Naive thymus-derived CD4-positive, alpha-beta T cell (primary cell): Measurements from ENCODE around the gene MAP3K15. TPM values are rescaled to one million over a fixed set of nuclear protein-coding genes. Genes with fewer than 3 reads are reported as not detected.
A peak's percentile ranks its signal among the peaks of the same experiment; 100 is the strongest.

Source experiments
- ATAC-seq: fragments of 150-1000 bp; cut with Tn5 transposase; 2 replicates; pipeline ENCODE4 v1.10.0; 2021; ENCODE audit warnings: mild to moderate bottlenecking, moderate library complexity
- CTCF ChIA-PET: fragments of 350-600 bp; sonication (Branson Sonifier 250); formaldehyde crosslinking; loops from one replicate; lab custom pipeline; 2021; ENCODE audit warnings: antibody characterized with exemption; lab: Charles Lee
- POLR2A ChIA-PET: fragments of 350-600 bp; sonication (Branson Sonifier 250); formaldehyde crosslinking; loops from one replicate; lab custom pipeline; 2021; ENCODE audit warnings: antibody characterized with exemption, inconsistent platforms; lab: Charles Lee
- DNase-seq, 9 donors: peaks; one replicate each; pipeline versions ENCODE4 v3.0.0 to v3.0.0-alpha.2; 2020 to 2022; ENCODE audit warnings: mixed read lengths in 1 of 9
- H3K27ac ChIP-seq: one replicate; pipeline ENCODE4 v1.7.0; 2013; ENCODE audit warnings: mild to moderate bottlenecking, low read depth, low read length, moderate library complexity
- H3K27me3 ChIP-seq, 2 donors: one replicate each; pipeline ENCODE4 v1.7.0; 2013; ENCODE audit warnings: low read length in 2 of 2, mild to moderate bottlenecking in 2 of 2, moderate library complexity in 2 of 2; ENCODE audit not compliant: control insufficient read depth in 2 of 2, insufficient read depth in 2 of 2
- H3K36me3 ChIP-seq, 3 experiments: 1 replicate in 2 of 3; 2 replicates in 1 of 3; pipeline ENCODE4 v1.7.0; 2013; ENCODE audit warnings: low read length in 3 of 3, mild to moderate bottlenecking in 3 of 3, moderate library complexity in 1 of 3; ENCODE audit not compliant: insufficient read depth in 3 of 3, control insufficient read depth in 2 of 3
- H3K4me1 ChIP-seq, 2 donors: one replicate each; pipeline ENCODE4 v1.7.0; 2013; ENCODE audit warnings: low read length in 2 of 2, mild to moderate bottlenecking in 2 of 2, moderate library complexity in 1 of 2; ENCODE audit not compliant: control insufficient read depth in 2 of 2, insufficient read depth in 2 of 2
- H3K4me3 ChIP-seq: 2 replicates; pipeline ENCODE4 v1.7.0; 2013; ENCODE audit warnings: mild to moderate bottlenecking, low read length
- H3K9me3 ChIP-seq, 3 experiments: 1 replicate in 2 of 3; 2 replicates in 1 of 3; pipeline ENCODE4 v1.7.0; 2013; ENCODE audit warnings: low read length in 3 of 3; ENCODE audit not compliant: control insufficient read depth in 2 of 3
- H3K27ac Mint-ChIP-seq, 9 donors: one replicate each; pipeline ENCODE4 v1.8.0; 2020 to 2022; ENCODE audit warnings: mixed read lengths in 9 of 9, mild to moderate bottlenecking in 8 of 9, moderate library complexity in 5 of 9, inconsistent platforms in 2 of 9
- H3K27me3 Mint-ChIP-seq, 5 donors: one replicate each; pipeline ENCODE4 v1.8.0; 2021 to 2022; ENCODE audit warnings: mixed read lengths in 5 of 5, mild to moderate bottlenecking in 1 of 5
- H3K36me3 Mint-ChIP-seq, 5 donors: one replicate each; pipeline ENCODE4 v1.8.0; 2020 to 2022; ENCODE audit warnings: mixed read lengths in 5 of 5, mild to moderate bottlenecking in 3 of 5, inconsistent platforms in 1 of 5
- H3K4me1 Mint-ChIP-seq, 7 donors: one replicate each; pipeline ENCODE4 v1.8.0; 2020 to 2022; ENCODE audit warnings: mixed read lengths in 7 of 7, mild to moderate bottlenecking in 3 of 7, inconsistent platforms in 1 of 7
- H3K4me3 Mint-ChIP-seq, 10 donors: one replicate each; pipeline ENCODE4 v1.8.0; 2020 to 2022; ENCODE audit warnings: mild to moderate bottlenecking in 10 of 10, mixed read lengths in 10 of 10, moderate library complexity in 6 of 10, inconsistent platforms in 2 of 10
- H3K9me3 Mint-ChIP-seq, 11 donors: one replicate each; pipeline ENCODE4 v1.8.0; 2020 to 2022; ENCODE audit warnings: mixed read lengths in 11 of 11, mild to moderate bottlenecking in 4 of 11, inconsistent platforms in 1 of 11, moderate library complexity in 1 of 11
- intact Hi-C, 2 donors: fragments of 100-400 bp; cut with micrococcal nuclease; formaldehyde crosslinking; loops; one replicate each; pipeline ENCODE4 v1.15.1; 2023
- polyA plus RNA-seq, 2 donors: library from polyadenylated mRNA; unstranded; fragments of 300-500 nt; fragmentation: Illumina TruSeq; gene quantifications; one replicate each; pipeline ENCODE4 v1.2.3, GENCODE V29; 2021
- total RNA-seq, 6 experiments: library from RNA in 5 of 6; stranded (reverse) in 5 of 6; gene quantifications; 1 replicate in 5 of 6; 2 replicates in 1 of 6; pipeline ENCODE4 v1.2.3 and lab custom pipeline; 2021 to 2026

MAP3K15 gene, protein sequence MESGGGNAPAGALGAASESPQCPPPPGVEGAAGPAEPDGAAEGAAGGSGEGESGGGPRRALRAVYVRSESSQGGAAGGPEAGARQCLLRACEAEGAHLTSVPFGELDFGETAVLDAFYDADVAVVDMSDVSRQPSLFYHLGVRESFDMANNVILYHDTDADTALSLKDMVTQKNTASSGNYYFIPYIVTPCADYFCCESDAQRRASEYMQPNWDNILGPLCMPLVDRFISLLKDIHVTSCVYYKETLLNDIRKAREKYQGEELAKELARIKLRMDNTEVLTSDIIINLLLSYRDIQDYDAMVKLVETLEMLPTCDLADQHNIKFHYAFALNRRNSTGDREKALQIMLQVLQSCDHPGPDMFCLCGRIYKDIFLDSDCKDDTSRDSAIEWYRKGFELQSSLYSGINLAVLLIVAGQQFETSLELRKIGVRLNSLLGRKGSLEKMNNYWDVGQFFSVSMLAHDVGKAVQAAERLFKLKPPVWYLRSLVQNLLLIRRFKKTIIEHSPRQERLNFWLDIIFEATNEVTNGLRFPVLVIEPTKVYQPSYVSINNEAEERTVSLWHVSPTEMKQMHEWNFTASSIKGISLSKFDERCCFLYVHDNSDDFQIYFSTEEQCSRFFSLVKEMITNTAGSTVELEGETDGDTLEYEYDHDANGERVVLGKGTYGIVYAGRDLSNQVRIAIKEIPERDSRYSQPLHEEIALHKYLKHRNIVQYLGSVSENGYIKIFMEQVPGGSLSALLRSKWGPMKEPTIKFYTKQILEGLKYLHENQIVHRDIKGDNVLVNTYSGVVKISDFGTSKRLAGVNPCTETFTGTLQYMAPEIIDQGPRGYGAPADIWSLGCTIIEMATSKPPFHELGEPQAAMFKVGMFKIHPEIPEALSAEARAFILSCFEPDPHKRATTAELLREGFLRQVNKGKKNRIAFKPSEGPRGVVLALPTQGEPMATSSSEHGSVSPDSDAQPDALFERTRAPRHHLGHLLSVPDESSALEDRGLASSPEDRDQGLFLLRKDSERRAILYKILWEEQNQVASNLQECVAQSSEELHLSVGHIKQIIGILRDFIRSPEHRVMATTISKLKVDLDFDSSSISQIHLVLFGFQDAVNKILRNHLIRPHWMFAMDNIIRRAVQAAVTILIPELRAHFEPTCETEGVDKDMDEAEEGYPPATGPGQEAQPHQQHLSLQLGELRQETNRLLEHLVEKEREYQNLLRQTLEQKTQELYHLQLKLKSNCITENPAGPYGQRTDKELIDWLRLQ (N-terminal part only)
- total RNA-seq (under 1 TPM in 1 of 5 experiments, not detected in 4; 0.10 TPM), polyA plus RNA-seq (under 1 TPM in 1 of 2 donors, not detected in 1; 0.04 TPM), total RNA-seq (lab: John Stamatoyannopoulos, UW) (not detected)

- peak within 1 kb of the TSS; percentile 27 to 72 (median 59) for H3K4me3 Mint-ChIP-seq
- intact Hi-C loops = loop anchor here (1.0 to 10.0 kb wide), 3 partner anchors 143 to 840 kb away; partner anchors contain the start of gene RS1 (in 1 of the 2)
- no peak within 1 kb of the TSS for H3K27ac ChIP-seq
- H3K4me1 Mint-ChIP-seq = peaks cover 0 to 7% (median 0%) of the 10 kb centered on the region in 7 donors
- H3K9me3 ChIP-seq = no peaks in the 10 kb centered on the region
- H3K36me3 Mint-ChIP-seq = no peaks in the 10 kb centered on the region
- H3K36me3 ChIP-seq = no peaks in the 10 kb centered on the region
- ChIA-PET CTCF (no interaction called here), POLR2A (no interaction called here)
- ATAC-seq (peak; percentile 57), DNase-seq (peak in 3 of 9 donors; percentile 7 to 33 (median 9))
- H3K4me3 ChIP-seq = no peak within 1 kb of the TSS
- peaks cover 0 to 14% (median 2%) of the 10 kb centered on the region in 11 donors for H3K9me3 Mint-ChIP-seq
- H3K27ac Mint-ChIP-seq = no peak within 1 kb of the TSS
- no peaks in the 10 kb centered on the region for H3K27me3 ChIP-seq
- peaks cover 4 to 37% (median 25%) of the 10 kb centered on the region in 5 donors for H3K27me3 Mint-ChIP-seq
- H3K4me1 ChIP-seq = no peaks in the 10 kb centered on the region
Observed at GRCh38 chrX:19514791-19515614, at the start of gene MAP3K15. Gene MAP3K15 (minus strand): TSS chrX:19515508. CDS start chrX:19515261, 247 bp downstream.

DNA sequence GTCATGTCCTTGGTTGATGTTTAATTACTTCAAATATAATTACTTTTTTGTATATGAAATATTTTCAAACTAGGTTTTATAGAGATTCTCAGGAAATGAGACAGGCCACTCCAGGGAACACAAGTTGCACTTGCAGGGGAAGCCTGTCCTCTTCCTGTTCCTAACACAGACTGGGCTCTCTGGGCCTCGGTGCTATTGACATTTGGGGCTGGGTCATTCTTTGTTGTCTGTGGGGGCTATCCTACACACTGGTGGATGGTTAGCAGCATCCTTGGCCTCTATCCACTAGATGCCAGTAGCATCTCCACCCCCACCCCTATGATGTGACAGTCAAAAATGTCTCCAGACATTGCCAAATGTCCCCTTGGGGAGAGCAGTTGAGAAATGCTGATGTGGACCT lies 49.3 kb upstream of the MAP3K15 start:
- H3K4me3 ChIP-seq = no peak overlapping the region
- no peaks in the 10 kb centered on the region for H3K4me1 ChIP-seq
- Mint-ChIP-seq H3K27me3 (no peaks in the 10 kb centered on the region), H3K9me3 (no peaks in the 10 kb centered on the region), H3K27ac (peak overlapping the region in 3 of 9 donors; percentile 23 to 47 (median 28)), H3K4me3 (no peak overlapping the region), H3K4me1 (peaks cover 0 to 27% (median 0%) of the 10 kb centered on the region in 7 donors), H3K36me3 (peaks cover 0 to 11% (median 4%) of the 10 kb centered on the region in 5 donors)
- DNase-seq (no peak), ATAC-seq (no peak)
- no peak overlapping the region for H3K27ac ChIP-seq
- POLR2A ChIA-PET = no interaction called here
- H3K36me3 ChIP-seq = peaks cover 0 to 33% (median 3%) of the 10 kb centered on the region in 3 experiments
- CTCF ChIA-PET = no interaction called here
- H3K9me3 ChIP-seq = no peaks in the 10 kb centered on the region
- intact Hi-C loops = loop anchor here in 1 of 2 donors (10.0 kb wide), 1 partner anchor 500 kb away; no protein-coding TSS in a partner anchor
- no peaks in the 10 kb centered on the region for H3K27me3 ChIP-seq

- Mint-ChIP-seq H3K27ac (peak overlapping the region in 1 of 9 donors; percentile 52), H3K27me3 (no peaks in the 10 kb centered on the region), H3K9me3 (no peaks in the 10 kb centered on the region), H3K36me3 (peaks cover 0 to 10% (median 4%) of the 10 kb centered on the region in 5 donors), H3K4me1 (peaks cover 0 to 27% (median 0%) of the 10 kb centered on the region in 7 donors), H3K4me3 (no peak overlapping the region)
- CTCF ChIA-PET = interaction anchor here (0.7 kb wide), 1 partner anchor 293 kb away, joined by 3 read pairs; no protein-coding TSS in a partner anchor
- no peaks in the 10 kb centered on the region for H3K9me3 ChIP-seq
- intact Hi-C loops = loop anchor here in 1 of 2 donors (10.0 kb wide), 1 partner anchor 501 kb away; no protein-coding TSS in a partner anchor
- H3K4me1 ChIP-seq = no peaks in the 10 kb centered on the region
- H3K27me3 ChIP-seq = no peaks in the 10 kb centered on the region
- peaks cover 0 to 24% (median 3%) of the 10 kb centered on the region in 3 experiments for H3K36me3 ChIP-seq
- no peak overlapping the region for H3K27ac ChIP-seq
- POLR2A ChIA-PET = no interaction called here
- H3K4me3 ChIP-seq = no peak overlapping the region
- DNase-seq (no peak), ATAC-seq (no peak)
Observed at GRCh38 chrX:19563746-19564145, 48.4 kb upstream of the MAP3K15 start.

- H3K27me3 ChIP-seq = no peaks in the 10 kb centered on the region
- H3K36me3 ChIP-seq = peaks cover 0 to 20% (median 3%) of the 10 kb centered on the region in 3 experiments
- ChIA-PET POLR2A (no interaction called here), CTCF (interaction anchor here (0.7 kb wide), 1 partner anchor 294 kb away, joined by 3 read pairs; no protein-coding TSS in a partner anchor)
- Mint-ChIP-seq H3K36me3 (peaks cover 0 to 10% (median 4%) of the 10 kb centered on the region in 5 donors), H3K4me3 (no peak overlapping the region), H3K27ac (no peak overlapping the region), H3K9me3 (no peaks in the 10 kb centered on the region), H3K27me3 (no peaks in the 10 kb centered on the region), H3K4me1 (peaks cover 0 to 23% (median 0%) of the 10 kb centered on the region in 7 donors)
- H3K9me3 ChIP-seq = no peaks in the 10 kb centered on the region
- intact Hi-C loops = loop anchor here in 1 of 2 donors (10.0 kb wide), 1 partner anchor 501 kb away; no protein-coding TSS in a partner anchor
- DNase-seq (no peak), ATAC-seq (no peak)
- H3K4me3 ChIP-seq = no peak overlapping the region
- no peaks in the 10 kb centered on the region for H3K4me1 ChIP-seq
- no peak overlapping the region for H3K27ac ChIP-seq
Observed at GRCh38 chrX:19563327-19563726, 48.0 kb upstream of the MAP3K15 start.

- Mint-ChIP-seq H3K9me3 (no peaks in the 10 kb centered on the region), H3K4me3 (no peak overlapping the region), H3K27ac (peak overlapping the region in 3 of 9 donors; percentile 14 to 73 (median 18)), H3K36me3 (peaks cover 0 to 7% (median 0%) of the 10 kb centered on the region in 5 donors), H3K4me1 (peaks cover 0 to 19% (median 0%) of the 10 kb centered on the region in 7 donors), H3K27me3 (no peaks in the 10 kb centered on the region)
- no peak for DNase-seq
- no peaks in the 10 kb centered on the region for H3K27me3 ChIP-seq
- no peaks in the 10 kb centered on the region for H3K9me3 ChIP-seq
- CTCF ChIA-PET = no interaction called here
- peaks cover 0 to 14% (median 5%) of the 10 kb centered on the region in 3 experiments for H3K36me3 ChIP-seq
- intact Hi-C loops = loop anchor here in 1 of 2 donors (10.0 kb wide), 1 partner anchor 504 kb away; no protein-coding TSS in a partner anchor
- H3K4me3 ChIP-seq = no peak overlapping the region
- POLR2A ChIA-PET = no interaction called here
- no peak for ATAC-seq
- H3K4me1 ChIP-seq = no peaks in the 10 kb centered on the region
- H3K27ac ChIP-seq = no peak overlapping the region
Observed at GRCh38 chrX:19560611-19561010, 45.3 kb upstream of the MAP3K15 start.
